NCI-H82 (cell line): ENCODE measurements around the gene STX19.
A peak's percentile ranks its signal among the peaks of the same experiment; 100 is the strongest.

ENCODE experiments used
- DNase-seq: peaks from one replicate; lab custom pipeline; 2025; lab: John Stamatoyannopoulos, UW

The STX19 gene

GRCh38 chr3:94026623-94027022 lies 1.8 kb downstream of the STX19 start:
- DNase-seq: no peak

DNA sequence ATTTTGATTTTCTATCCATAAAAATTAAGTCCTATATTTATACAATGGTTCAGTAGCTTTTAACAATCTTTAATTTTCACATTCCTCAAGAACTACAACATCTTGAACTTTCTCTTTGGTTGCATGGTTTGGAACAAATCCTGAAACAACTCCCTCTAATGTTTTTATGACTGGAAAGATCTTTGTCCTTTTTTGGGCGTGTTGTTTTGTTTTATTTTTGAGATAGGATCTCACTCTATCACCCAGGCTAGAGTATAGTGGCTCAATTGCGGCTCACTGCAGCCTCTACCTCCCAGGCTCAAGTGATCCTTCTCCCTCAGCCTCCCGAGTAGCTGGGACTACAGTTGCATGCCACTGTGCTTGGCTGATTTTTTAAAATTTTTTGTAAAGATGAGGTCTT lies 4.0 kb downstream of the STX19 start:
- no peak for DNase-seq

DNA sequence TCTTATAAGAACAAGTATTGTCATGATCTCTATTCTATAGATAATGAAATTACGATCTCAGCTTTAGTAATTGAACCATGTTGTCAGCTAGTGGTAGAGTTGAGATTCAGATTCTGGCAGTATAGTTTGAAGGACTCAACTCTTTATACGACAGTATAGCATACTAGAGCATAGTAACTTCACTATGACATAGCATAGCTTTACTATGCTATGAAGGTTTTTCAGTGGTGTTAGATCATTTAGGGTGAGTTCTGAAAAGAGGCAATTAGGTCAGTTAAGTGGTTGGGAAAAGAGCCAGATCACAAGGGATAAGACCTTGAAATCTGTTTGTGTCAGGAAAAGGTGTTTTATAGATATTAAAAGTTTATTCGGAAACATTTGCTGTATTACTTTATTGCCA lies 8.1 kb downstream of the STX19 start:
- DNase-seq: no peak

GRCh38 chr3:94019659-94020058 lies 8.7 kb downstream of the STX19 start:
- DNase-seq: no peak

DNA sequence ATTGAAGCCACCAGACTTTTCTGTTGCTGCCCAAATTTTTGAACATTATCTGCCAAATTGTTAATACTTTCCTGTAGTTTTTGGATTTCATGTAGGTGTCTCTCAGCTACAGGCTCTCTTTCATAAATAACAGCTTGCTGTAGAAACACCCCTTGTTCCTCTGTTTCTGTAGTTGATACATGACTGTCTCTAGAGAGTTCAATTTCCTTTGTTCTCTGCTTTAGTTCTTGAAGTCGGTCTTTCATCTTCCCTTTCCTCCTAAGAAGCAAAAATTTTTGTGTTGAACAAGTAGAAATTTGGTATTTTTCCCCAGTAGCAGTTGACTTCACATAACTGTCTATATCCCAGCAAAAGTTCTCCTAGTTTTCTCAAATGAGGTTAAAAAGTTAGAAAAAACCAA lies 13.4 kb downstream of the STX19 start:
- no peak for DNase-seq

- DNase-seq: no peak
Observed at GRCh38 chr3:94012185-94012584, 16.2 kb downstream of the STX19 start.

DNA sequence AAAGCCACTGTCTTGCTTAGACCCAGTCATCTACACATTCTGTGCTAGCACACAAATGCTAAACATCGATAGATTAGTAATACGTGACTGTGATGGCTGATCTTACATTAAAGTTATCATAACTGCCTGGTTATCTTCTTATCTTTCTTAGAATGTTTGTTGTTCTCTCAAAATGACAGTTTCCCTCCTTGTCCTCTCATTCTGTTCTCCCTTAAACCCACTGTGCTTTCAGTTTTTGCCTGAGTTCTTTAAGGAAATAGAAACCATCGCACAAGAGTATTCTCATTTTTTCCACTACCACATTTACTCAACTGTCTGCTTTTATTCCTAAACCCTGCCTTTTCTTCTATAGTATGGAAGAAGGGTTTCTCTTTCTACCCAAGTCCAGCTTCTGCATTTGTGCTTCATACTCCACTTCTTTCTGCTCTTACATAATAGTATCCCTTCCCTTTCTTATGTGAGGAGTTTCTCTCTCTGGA lies 17.1 kb downstream of the STX19 start:
- DNase-seq: no peak

- peak; percentile 68 for DNase-seq
Observed at GRCh38 chr3:94009608-94010007, 18.8 kb downstream of the STX19 start.

DNA sequence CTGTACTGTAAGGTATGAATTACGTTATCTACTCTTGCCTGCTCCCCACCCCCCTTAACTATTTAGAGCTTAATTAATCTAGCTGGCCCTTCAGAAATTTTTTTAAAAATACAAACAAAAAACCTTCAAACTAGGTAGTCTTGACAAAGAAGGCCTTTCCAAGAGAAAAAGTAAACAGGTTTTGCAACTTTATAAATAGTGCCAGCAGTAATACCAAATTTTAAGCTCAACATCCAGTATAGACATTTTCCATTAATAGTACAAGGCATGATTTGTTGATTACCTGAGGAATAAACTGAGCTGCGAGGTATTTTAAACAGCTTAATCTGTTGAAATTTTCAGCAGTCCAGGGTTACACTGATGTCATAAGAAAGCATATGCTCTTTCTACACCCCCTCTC lies 20.1 kb downstream of the STX19 start:
- DNase-seq: no peak

DNA sequence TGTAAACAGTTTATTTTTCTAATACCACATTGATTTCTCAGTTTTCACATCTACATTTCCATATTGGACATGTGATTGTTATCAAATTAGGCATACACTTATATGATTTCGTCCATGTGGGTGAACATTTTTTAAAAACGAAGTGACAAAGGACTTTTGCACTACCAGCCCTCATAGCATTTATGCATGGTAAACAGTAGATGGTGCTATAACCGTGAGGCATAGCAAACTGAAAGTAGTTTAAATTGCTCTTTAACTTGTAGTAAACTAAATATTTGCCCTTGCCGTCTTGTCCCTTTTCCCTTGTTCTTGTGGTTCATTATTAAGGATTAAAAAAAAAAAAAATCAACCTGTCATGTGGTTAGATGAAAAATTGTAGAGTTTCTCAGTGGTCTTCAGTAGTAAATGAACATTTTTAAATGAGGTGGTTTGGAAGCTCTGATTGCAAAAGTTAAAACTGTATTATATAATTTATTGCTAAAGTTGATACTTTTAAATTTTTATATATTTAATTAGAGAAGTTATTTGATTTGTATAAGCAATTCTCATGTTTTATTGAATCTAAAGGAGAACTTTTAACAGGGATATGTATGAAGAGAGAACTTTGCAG lies 24.0 kb downstream of the STX19 start:
- peak; percentile 69 for DNase-seq

- DNase-seq: no peak
Observed at GRCh38 chr3:94001827-94002495, 26.4 kb downstream of the STX19 start.

GRCh38 chr3:94001191-94001590 lies 27.2 kb downstream of the STX19 start:
- DNase-seq: no peak

DNA sequence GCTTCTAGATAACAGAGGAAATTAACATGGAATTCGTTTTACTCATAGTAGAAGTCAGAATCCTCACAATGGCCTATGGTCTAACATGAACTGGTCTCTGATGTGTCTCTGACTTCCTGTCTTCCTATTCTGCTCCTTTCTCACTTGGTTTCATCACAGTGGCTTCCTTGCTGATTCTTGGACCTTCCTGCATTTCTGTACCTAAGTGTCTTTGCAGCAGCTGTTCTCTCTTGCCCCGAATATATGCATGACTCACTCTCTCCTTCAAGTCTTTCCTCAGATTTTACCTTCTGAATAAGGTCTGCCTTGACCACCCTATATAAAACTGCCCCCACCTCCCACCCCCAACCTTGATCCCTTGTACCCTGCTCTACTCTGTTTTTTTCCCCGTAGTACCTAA lies 34.3 kb downstream of the STX19 start:
- no peak for DNase-seq

- DNase-seq: no peak
Observed at GRCh38 chr3:93992207-93992606, 36.2 kb downstream of the STX19 start.

DNA sequence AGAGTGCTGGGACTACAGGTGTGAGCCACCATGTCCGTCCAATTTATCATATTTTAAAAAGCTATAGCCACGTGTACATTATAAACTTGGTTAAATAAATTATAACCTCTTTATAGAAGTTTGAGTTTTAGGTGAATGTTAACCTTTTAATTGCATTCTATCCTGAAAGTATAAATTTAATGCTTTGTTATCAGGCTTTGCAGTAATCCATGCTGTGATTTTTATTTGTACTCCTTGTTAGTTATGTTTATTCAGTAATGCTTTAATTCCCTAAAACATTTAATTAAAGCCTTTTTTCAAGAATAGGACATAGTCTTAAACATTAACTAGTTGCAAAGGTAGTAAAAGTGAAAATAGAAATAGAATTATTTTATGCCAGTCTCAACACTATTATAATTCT lies 36.8 kb downstream of the STX19 start:
- DNase-seq: no peak

- no peak for DNase-seq
Observed at GRCh38 chr3:93989241-93989640, 39.2 kb downstream of the STX19 start.

- no peak for DNase-seq
Observed at GRCh38 chr3:93988764-93989163, 39.6 kb downstream of the STX19 start.

DNA sequence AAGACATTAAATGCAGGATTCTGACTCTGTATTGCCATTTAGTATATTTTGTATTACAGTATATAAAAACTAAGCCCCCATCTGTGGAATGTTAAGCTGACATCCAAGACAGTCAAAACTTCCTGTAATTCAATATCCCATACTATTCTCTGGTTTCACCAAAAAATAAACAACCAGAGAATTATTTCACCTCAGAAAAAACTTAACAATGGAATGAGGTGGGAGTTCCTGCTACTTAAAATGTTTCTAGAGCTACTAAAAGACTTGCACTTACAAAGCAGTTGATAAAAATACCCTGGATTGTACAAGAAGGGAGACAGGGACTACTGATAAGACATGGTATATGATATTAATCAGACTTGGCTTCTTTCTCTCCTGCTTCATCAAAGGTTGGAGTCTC lies 40.1 kb downstream of the STX19 start:
- DNase-seq: no peak

- DNase-seq: no peak
Observed at GRCh38 chr3:93984618-93985017, 43.8 kb downstream of the STX19 start.

DNA sequence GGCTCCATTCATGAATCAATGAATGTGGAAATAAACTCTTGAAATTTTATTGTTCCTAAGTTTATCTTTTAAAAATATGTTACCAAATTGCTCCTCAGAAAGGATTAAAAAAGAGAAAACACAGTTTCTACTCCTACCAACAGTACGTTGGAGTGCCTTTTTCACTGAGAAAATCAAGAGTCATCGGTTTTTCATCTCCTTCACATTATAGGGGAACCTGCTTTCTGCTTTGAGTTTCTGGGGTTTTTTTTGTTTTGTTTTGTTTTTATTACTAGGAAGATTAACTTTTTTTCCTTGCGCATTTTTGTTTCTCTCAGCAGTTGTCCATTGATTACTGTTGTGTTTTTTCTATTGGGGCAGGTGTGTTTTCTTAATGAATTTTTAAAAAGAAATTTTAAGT lies 45.0 kb downstream of the STX19 start:
- no peak for DNase-seq

GRCh38 chr3:93981649-93982048 lies 46.7 kb downstream of the STX19 start:
- no peak for DNase-seq

DNA sequence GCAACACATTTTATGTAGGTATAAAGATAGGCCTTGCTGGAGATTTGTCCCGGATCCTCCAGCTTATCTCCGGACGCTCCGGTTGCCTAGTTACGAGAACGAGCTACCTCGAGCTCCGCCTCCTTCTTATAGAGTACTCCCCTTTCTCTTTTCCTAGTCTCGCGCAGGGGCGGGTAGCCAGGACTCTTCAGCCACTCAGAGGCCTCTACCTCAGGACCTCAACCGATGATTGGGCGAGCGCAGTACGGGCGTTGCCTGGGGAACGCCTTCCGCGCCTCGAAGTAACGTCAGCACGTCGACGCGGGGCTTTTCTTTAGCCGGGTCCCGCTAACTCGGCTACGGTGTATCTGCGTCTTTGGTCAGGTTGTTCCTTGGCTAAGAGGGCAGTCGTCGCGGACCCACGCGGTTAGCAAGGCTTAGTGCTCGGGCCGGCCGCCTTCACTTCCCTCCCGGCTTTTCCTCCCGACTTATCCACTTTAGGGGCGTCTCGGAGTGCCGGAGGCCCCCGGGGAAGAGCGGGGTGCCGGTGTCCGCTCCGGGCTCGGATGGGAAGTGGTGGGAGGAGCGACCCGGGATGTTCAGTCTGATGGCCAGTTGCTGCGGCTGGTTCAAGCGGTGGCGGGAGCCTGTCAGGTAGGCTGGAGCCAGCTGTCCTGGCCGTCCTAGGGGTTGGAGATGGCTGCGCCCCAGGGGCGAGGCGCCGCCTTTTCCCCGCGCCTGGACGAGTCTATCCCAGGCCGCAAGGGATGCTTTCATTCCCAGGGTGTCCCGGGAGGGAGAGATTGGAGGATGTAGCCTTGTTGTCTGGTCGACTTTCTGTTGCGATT lies 48.3 kb downstream of the STX19 start, which contains the start of gene ARL13B:
ARL13B (plus strand) TSS at position 306 of the 827 bp plus-strand sequence; CDS start at position 575, 269 bp downstream.
- DNase-seq: peak; percentile 100
